EH (cell line): ENCODE measurements around the gene OR10K2.
"Not testable (repeated sequence)": the region's sequence is repeated elsewhere in the genome, so short reads cannot be mapped to it uniquely, and the experiment has no call there.

Experiments
- DNase-seq: peaks from one replicate; pipeline ENCODE4 v3.0.0-alpha.2; 2015; ENCODE audit warnings: low read depth

Gene OR10K2

DNA sequence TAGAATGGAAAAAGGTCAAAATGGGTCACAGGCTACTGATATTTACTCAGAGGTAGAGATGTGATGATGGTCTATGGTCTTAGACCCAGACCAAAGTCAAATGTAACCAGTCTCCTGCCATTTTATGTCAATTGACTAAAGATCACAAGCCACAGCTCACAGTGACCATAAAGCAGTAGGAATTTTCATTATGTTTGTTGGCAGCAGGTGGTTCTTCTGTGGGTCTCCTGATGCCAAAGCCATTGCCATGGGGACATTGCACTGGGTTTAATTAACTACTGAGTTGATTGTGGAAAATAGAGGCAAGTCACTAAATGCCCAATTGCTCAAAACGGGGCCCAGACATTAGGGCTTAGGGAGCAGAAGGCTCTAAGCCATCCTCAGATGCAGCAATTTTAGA, at the start of gene OR10K2:
Gene OR10K2 (minus strand): TSS at position 101 of the 400 bp plus-strand sequence. CDS start 5,371 bp downstream, outside the sequence.
- DNase-seq, result no peak

- DNase-seq, result no peak
Observed at GRCh38 chr1:158471920-158472319, 45.9 kb upstream of the OR10K2 start, which contains the start of gene OR10R2. TSS of gene OR10R2 (plus strand) at chr1:158472220. CDS start at chr1:158472326, 106 bp downstream.

GRCh38 chr1:158461534-158461933, 35.5 kb upstream of the OR10K2 start, which contains the start of gene OR10K1:
TSS of gene OR10K1 (plus strand) at chr1:158461834. CDS start at chr1:158465562, 3,728 bp downstream.
- no peak for DNase-seq

GRCh38 chr1:158458263-158458662, 32.2 kb upstream of the OR10K2 start:
- no peak for DNase-seq

DNA sequence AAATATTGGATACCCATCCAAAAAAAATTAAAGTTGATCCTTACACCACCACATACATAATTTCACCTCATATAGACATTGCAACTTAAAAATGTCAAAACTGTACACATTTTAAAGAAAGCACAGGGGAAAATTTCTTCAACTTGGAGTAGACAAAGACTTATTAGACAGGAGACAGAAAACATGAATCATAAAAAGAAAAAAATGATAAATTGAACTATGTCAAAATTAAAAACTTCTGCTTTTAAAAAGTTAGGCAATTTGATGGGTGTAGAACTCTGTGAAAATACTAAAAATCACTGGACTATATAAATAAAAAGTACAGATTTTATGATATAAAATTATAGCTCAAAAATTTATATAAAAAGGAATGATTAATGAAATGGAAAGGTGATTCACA, 31.2 kb upstream of the OR10K2 start:
- DNase-seq, result no peak

GRCh38 chr1:158454537-158454936, 28.5 kb upstream of the OR10K2 start:
- no peak for DNase-seq

GRCh38 chr1:158445376-158445775, 19.3 kb upstream of the OR10K2 start:
- no peak for DNase-seq

- no peak for DNase-seq
Observed at GRCh38 chr1:158434741-158435140, 8.7 kb upstream of the OR10K2 start.

DNA sequence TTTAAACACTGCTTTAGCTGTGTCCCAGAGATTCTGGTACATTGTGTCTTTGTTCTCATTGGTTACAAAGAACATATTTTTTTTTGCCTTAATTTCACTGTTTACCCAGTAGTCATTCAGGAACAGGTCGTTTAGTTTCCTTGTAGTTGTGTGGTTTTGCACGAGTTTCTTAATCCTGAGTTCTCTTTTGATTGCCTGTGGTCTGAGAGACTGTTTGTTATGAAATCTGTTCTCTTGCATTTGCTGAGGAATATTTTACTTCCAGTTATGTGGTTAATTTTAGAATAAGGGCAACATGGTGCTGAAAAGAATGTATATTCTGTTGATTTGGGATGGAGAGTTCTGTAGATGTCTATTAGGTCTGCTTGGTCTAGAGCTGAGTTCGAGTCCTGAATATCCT, 4.1 kb upstream of the OR10K2 start:
- not testable (repeated sequence) for DNase-seq

GRCh38 chr1:158425027-158425426, 1.0 kb downstream of the OR10K2 start:
- no peak for DNase-seq

DNA sequence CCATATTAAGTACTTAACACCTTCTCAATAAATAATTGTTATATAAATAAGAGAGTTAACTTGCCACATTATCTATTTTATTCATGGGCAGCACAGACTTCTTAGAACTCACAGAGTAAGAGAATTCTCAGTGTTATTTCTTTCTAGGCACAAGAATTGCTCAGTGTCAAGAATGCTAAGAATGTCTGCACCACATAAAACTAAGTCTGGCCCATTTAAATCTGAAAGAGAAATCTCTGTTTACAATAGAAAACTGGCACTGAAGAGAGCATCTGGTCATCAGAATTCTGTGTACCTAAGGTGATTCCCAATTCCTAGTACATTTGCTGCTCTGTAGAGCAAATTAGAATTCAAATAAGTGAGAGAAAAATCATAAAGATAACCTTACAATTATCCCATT, 3.8 kb downstream of the OR10K2 start:
- no peak for DNase-seq

GRCh38 chr1:158417586-158417985, 8.5 kb downstream of the OR10K2 start:
- DNase-seq, result no peak

- DNase-seq, result no peak
Observed at GRCh38 chr1:158414651-158415345, 11.2 kb downstream of the OR10K2 start.

DNA sequence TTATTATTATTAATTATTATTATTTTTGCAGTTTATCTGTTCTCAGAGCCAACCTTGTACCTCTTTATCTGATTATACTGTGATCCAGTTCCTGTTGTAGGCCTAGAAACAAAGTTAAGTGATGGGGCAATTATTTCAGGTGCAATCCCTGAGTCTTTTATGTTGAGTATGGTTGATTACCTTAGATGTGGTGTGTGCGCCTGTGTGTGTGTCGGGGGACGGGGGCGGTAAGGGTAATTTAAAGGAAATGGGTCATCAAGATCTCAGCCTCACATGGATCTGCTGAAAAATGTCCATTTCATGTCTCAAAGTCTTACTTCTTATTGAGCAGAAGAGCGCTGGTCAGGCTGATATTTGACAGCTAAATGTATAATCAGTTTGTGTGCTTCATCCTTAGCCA, 18.9 kb downstream of the OR10K2 start:
- no peak for DNase-seq

DNA sequence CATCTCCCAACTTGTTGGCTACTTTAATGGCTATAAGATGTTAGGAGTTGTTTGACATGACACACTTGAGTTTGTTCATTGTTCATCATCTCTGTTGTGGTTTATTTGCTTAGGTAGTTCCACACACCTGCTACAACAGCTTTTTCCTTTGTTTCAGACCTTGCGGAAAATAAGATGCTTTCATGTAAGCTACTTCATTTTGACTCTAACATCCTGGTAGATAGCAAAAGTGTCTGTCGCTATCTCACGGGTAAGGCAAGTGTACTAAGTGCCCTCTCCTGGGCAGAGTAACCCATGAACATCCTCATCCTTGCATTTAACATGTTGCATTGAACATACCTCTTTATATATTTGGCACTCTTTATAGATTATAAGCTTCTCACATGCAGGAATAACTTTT, 25.2 kb downstream of the OR10K2 start:
- no peak for DNase-seq

GRCh38 chr1:158398818-158399514, 27.1 kb downstream of the OR10K2 start, which contains the start of gene OR10T2:
TSS of gene OR10T2 (minus strand) at chr1:158399466. CDS start at chr1:158399466, 0 bp downstream.
- DNase-seq, result no peak

DNA sequence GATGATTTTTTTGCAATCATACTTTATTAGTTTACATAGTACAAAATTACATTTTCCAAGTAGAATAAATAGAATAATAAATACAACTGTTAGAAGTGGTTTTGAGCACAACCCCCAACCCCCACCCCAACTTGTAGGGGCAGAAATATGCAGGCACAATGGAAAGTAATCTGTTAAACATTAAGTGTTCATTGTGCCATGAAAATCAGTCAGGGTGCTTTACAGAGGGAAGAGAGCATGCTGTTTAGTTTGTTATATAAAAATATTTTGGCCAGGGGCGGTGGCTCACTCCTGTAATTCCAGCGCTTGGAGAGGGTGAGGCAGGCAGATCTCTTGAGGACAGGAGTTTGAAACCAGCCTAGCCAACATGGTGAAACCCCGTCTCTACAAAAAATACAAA, 29.4 kb downstream of the OR10K2 start:
- no peak for DNase-seq

GRCh38 chr1:158393476-158393875, 32.6 kb downstream of the OR10K2 start:
- DNase-seq, result no peak

DNA sequence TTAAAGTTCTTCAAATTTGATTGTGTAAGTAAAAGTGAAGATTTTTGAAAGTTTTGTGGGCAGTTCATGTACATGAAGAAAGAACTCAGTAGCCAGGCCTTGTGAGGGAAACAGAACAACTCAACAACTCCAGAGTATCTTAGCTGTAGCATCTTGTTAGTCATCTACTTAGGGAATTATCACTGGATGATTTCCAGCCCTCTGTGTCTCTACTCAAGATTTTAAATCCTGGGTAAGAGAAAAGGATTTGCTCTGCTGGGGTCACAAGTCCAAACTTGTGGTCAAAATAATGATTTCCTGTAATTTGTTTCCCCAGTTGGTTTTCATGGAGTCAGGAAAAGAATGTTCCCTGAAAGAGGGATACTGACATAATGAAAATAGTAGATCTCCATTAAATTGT, 34.9 kb downstream of the OR10K2 start:
- peak; percentile 1 for DNase-seq

DNA sequence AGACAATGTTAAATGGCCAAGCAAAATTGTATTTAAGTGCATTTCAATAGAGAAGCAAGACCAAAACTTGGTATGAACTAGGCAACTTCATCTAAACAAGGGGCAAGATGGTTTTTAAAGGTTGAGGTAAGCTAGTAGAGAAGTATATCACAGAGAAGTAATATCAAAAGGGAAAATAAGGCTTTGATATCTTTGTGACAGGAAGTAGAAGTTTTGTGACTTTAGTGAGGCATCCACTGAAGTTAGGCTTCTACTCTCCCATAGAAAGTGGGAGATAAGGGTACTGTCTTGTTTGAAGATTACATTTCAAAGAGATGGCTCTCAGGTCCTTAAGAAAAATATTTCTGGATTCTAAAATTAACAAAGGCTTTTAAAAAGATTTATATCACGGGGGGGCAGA, 35.7 kb downstream of the OR10K2 start:
- no peak for DNase-seq

DNA sequence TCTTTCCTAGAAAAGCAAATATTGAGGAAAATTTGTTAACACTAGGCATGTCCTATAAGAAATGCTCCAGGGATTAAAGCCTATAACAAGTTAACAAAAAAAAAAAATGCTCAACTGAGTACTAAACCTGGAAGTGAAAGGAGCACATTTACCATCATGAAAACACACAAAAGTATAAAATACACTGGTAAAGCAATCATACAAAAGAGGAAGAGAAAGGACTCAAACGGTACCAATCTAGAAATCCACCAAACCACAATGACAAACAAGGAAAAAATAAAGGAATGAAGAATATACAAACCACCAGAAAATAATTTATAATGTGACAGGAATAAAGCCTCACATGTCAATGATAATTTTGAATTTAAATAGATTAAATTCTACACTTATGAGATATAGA, 51.2 kb downstream of the OR10K2 start:
- no peak for DNase-seq

DNA sequence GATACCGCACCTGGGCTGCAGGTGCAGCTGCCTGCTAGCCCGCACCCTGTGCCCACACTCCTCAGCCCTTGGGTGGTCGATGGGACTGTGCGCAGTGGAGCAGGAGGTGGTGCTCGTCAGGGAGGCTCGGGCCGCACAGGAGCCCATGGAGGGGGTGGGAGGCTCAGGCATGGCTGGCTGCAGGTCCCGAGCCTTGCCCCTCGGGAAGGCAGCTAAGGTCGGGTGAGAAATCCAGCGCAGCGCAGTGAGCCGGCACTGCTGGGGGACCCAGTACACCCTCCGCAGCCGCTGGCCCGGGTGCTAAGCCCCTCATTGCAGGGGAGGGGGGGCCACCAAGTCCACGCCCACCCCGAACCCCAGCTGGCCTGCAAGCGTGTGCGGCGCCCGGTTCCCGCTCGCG, 51.9 kb downstream of the OR10K2 start:
- not testable (repeated sequence) for DNase-seq

GRCh38 chr1:158371188-158371953, 54.7 kb downstream of the OR10K2 start:
- no peak for DNase-seq
